ENCODE data around the gene PRR20G. TPM values are rescaled to one million over a fixed set of nuclear protein-coding genes. Genes with fewer than 3 reads are reported as not detected.

Gene PRR20G
- total and polyA plus RNA-seq, 2 donors (not counting 3 experiments of a cell fraction or from before 2014, with no cell fraction given), result not detected

- H3K4me3 ChIP-seq (replicated peaks in 1 of 3; ENCODE audit: insufficient read depth in 1 of 3, low read depth in 1 of 3, low read length in 3 of 3), result no peak overlapping the region
- POLR2A ChIA-PET, result no interaction called here
- H3K79me2 ChIP-seq (ENCODE audit: control insufficient read depth, insufficient read depth, low read length), result no peaks in the 10 kb centered on the region
- no peak overlapping the region for H3K4me2 ChIP-seq (ENCODE audit: insufficient read depth, low read length)
- no peaks in the 10 kb centered on the region for H4K20me1 ChIP-seq (replicated peaks; ENCODE audit: control insufficient read depth, extremely low read depth, insufficient read depth, low read length)
- TF ChIP-seq POLR2AphosphoS5 (IDR thresholded peaks at IDR 0.05; ENCODE audit: insufficient read depth, low read depth, low read length) (no peak), MYC (IDR thresholded peaks at IDR 0.05; ENCODE audit: low read depth, low read length) (no peak), EZH2 (IDR thresholded peaks at IDR 0.05; ENCODE audit: borderline replicate concordance, low read depth, low read length, severe bottlenecking) (no peak), MAX (IDR thresholded peaks at IDR 0.05; ENCODE audit: insufficient read depth, insufficient read length) (no peak), CTCF (IDR thresholded peaks at IDR 0.05; ENCODE audit: extremely low read depth in 1 of 2, insufficient read depth in 1 of 2, low read depth in 1 of 2, low read length in 2 of 2) (no peak)
- intact Hi-C loops (cut with micrococcal nuclease), result no loop called here
- no peaks in the 10 kb centered on the region for H3K9me3 ChIP-seq (replicated peaks; ENCODE audit: control insufficient read depth, insufficient read depth, low read length)
- no peaks in the 10 kb centered on the region for H3K9me1 ChIP-seq (replicated peaks; ENCODE audit: control insufficient read depth, extremely low read depth, insufficient read depth, low read length)
- H3K27me3 ChIP-seq (ENCODE audit: control insufficient read depth in 2 of 2, insufficient read depth in 2 of 2, low read length in 2 of 2), result no peaks in the 10 kb centered on the region
- BruUV-seq (replicated peaks), result no TSS peak
- CTCF ChIA-PET, result interaction anchor here (1.9 kb wide), 1 partner anchor 14 kb away, joined by 5 read pairs; no protein-coding TSS in a partner anchor
- FAIRE-seq (no peak), DNase-seq (ENCODE audit: low read depth, low spot score) (no peak)
- dilution Hi-C loops (cut with MboI; ENCODE audit: extremely low pct_ligation_motif_present, low sequenced_read_pairs), result no loop called here
- H3K36me3 ChIP-seq (ENCODE audit: control insufficient read depth in 2 of 2, extremely low read depth in 1 of 2, insufficient read depth in 2 of 2, low read length in 2 of 2), result no peaks in the 10 kb centered on the region
- no peak overlapping the region for H3K27ac ChIP-seq (ENCODE audit: insufficient read depth, low read depth, low read length)
- H3K9ac ChIP-seq (replicated peaks; ENCODE audit: extremely low read depth, insufficient read depth, low read length), result no peak overlapping the region
- no peaks in the 10 kb centered on the region for H3K4me1 ChIP-seq (ENCODE audit: control insufficient read depth, extremely low read depth, insufficient read depth, low read length)
- H2AFZ ChIP-seq (ENCODE audit: low read depth, low read length), result no peak overlapping the region
Observed at GRCh38 chr3:127296959-127297358, 9.1 kb upstream of the PRR20G start.

- H3K79me2 ChIP-seq (ENCODE audit: control insufficient read depth, insufficient read depth, low read length), result no peaks in the 10 kb centered on the region
- TF ChIP-seq POLR2AphosphoS5 (IDR thresholded peaks at IDR 0.05; ENCODE audit: insufficient read depth, low read depth, low read length) (no peak), MYC (IDR thresholded peaks at IDR 0.05; ENCODE audit: low read depth, low read length) (no peak), FOS (IDR thresholded peaks at IDR 0.05; ENCODE audit: borderline replicate concordance, insufficient read depth, low read length) (no peak), JUN (IDR thresholded peaks at IDR 0.05; ENCODE audit: borderline replicate concordance, insufficient read depth, insufficient read length, low read depth) (no peak), CTCF (IDR thresholded peaks at IDR 0.05; ENCODE audit: extremely low read depth in 1 of 2, insufficient read depth in 1 of 2, low read depth in 1 of 2, low read length in 2 of 2) (no peak)
- H3K9me3 ChIP-seq (replicated peaks; ENCODE audit: control insufficient read depth, insufficient read depth, low read length), result no peaks in the 10 kb centered on the region
- no peaks in the 10 kb centered on the region for H3K27me3 ChIP-seq (ENCODE audit: control insufficient read depth in 2 of 2, insufficient read depth in 2 of 2, low read length in 2 of 2)
- no peaks in the 10 kb centered on the region for H4K20me1 ChIP-seq (replicated peaks; ENCODE audit: control insufficient read depth, extremely low read depth, insufficient read depth, low read length)
- H2AFZ ChIP-seq (ENCODE audit: low read depth, low read length), result no peak overlapping the region
- H3K36me3 ChIP-seq (ENCODE audit: control insufficient read depth in 2 of 2, extremely low read depth in 1 of 2, insufficient read depth in 2 of 2, low read length in 2 of 2), result no peaks in the 10 kb centered on the region
- ChIA-PET POLR2A (no interaction called here), CTCF (interaction anchor here (1.9 kb wide), 1 partner anchor 13 kb away, joined by 5 read pairs; no protein-coding TSS in a partner anchor)
- intact Hi-C loops (cut with micrococcal nuclease), result no loop called here
- no TSS peak for BruUV-seq (replicated peaks)
- FAIRE-seq (no peak), DNase-seq (ENCODE audit: low read depth, low spot score) (no peak)
- no peaks in the 10 kb centered on the region for H3K9me1 ChIP-seq (replicated peaks; ENCODE audit: control insufficient read depth, extremely low read depth, insufficient read depth, low read length)
- no peak overlapping the region for H3K4me2 ChIP-seq (ENCODE audit: insufficient read depth, low read length)
- no peak overlapping the region for H3K4me3 ChIP-seq (replicated peaks in 1 of 3; ENCODE audit: insufficient read depth in 1 of 3, low read depth in 1 of 3, low read length in 3 of 3)
- dilution Hi-C loops (cut with MboI; ENCODE audit: extremely low pct_ligation_motif_present, low sequenced_read_pairs), result no loop called here
- H3K27ac ChIP-seq (ENCODE audit: insufficient read depth, low read depth, low read length), result no peak overlapping the region
- H3K9ac ChIP-seq (replicated peaks; ENCODE audit: extremely low read depth, insufficient read depth, low read length), result no peak overlapping the region
- H3K4me1 ChIP-seq (ENCODE audit: control insufficient read depth, extremely low read depth, insufficient read depth, low read length), result no peaks in the 10 kb centered on the region
Observed at GRCh38 chr3:127296166-127296565, 8.3 kb upstream of the PRR20G start.
